Effector CD8-positive, alpha-beta T cell (primary cell): Measurements from ENCODE around the gene CYP26A1.

ENCODE experiments used
- DNase-seq: peaks from one replicate; lab custom pipeline; 2025; lab: John Stamatoyannopoulos, UW

Gene CYP26A1

DNA sequence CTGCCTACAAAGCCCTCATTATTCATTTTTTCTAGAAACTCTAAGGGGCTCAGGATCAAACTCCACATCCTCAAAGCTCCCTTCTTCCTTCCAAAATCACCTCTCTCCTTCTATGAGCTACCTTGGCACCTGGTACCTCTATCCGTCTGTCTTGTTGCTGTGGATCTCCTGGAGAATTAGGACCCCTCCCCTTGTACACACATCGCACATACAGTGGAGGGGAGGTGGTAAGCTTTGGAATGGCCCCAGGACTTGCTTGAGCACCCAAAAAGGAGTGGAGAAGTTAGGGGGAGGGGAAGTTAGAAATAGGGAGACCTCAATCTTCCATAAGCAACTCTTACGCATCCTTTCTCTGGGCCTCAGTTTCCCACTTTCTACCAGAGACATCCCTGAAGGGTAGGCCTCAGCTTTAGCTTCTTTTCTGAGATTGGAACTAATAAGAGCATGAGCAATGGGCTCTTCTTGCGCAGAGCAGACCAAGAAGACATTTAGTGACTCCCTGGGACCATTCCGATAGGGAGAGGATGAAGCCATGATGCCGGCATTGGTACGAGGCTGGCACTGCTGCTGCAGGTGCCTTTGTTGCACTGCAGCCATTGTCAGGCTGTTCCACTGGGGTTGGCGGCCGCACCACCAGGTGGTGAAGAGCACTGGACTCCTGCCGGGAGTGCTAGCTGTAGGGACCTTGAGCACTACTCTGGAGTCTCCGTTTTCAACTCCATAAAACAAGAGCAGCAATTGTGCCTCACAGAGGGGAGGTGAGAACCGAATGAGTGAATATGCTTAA lies 8.6 kb upstream of the CYP26A1 start:
- no peak for DNase-seq

DNA sequence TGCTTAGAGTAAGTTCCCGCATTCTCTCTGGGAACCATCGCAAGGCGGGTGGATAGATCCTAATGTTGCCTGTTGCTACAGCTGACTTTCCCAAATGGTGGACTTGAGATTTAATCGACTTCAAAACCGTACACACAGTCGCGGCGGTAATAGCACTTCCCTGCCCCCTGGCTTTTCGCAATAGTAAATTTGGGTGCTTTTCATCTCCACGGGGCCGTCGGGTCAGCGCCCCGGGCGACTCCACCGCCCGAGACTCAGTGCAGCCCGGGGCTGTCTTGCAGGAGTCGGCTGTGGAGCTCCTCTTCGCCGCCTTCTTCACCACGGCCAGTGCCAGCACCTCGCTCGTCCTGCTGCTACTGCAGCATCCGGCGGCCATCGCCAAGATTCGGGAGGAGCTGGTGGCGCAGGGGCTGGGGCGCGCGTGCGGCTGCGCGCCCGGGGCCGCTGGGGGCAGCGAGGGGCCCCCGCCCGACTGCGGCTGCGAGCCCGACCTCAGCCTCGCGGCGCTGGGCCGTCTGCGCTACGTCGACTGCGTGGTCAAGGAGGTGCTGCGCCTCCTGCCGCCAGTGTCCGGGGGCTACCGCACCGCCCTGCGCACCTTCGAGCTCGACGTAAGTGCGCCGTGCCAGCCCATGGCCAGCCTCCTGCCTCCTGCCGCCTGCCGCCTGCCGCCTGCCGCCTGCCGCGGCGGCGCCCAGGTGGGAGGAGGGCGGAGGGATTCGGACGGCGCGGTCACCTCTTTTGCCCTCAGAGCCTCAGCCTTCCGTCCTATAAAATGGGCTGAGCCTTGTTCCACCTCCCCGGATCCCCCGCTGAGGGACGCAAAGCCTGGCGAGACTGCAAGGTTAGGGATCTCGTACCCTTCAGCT lies 7.8 kb upstream of the CYP26A1 start:
- no peak for DNase-seq

DNA sequence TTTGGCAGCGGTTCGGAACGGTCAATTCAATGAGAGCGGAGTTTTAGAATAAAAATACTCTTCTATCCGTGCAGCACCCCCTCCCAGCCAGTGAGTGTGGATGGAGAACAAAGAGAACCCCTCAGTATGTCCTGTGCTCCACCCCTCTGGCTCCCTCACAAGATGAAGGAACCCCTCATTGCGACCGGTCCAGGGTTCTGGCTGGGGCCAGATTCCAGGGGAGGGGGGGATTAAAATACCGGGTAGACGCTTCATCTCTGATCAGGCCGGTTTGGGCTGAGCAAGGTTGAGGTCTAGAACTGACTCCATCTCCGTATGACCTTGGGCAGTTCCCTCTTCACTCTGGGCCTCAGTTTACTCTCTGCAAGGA lies 7.2 kb upstream of the CYP26A1 start:
- no peak for DNase-seq

DNA sequence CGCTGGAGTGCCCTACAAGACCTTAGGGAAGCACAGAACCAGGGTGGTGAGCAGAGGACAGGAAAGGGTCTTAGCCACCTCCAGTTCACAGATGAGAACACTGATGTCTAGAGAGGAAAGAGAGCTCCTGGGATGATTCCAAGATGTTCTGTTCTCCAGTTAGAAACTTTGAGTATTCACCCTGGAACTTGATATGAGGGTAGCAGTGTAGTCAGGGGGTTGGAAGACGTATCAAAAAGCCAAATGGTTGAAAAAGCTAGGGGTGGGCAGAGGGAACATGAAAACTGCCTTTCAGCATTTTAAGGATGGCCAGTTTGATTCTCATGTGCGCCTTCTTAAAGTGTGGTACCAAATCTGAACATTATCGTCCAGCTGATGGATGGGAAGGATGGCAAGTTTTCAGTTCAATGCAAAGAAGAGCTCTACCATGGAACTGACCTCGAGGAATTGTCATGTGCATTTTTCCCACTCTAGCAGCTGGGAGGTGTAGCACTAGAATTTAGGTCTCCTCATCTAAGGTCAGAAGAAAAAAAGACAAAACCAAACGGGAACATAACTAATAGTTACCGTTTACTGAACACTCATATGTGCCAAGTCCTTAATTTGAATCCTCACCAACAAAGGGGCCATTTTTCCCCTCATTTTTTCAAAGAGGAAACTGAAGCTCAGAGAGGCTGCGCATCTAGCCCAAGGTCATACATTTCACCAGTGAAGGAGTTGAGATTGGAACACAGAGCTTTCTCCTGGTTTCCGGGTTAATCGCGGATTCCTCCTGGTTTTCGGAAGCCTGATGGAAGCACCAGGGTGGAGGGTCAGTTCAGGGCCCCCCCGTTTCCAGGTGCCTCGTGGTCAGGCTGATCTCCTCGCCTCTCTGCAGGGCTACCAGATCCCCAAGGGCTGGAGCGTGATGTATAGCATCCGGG lies 6.0 kb upstream of the CYP26A1 start:
- DNase-seq = no peak

DNA sequence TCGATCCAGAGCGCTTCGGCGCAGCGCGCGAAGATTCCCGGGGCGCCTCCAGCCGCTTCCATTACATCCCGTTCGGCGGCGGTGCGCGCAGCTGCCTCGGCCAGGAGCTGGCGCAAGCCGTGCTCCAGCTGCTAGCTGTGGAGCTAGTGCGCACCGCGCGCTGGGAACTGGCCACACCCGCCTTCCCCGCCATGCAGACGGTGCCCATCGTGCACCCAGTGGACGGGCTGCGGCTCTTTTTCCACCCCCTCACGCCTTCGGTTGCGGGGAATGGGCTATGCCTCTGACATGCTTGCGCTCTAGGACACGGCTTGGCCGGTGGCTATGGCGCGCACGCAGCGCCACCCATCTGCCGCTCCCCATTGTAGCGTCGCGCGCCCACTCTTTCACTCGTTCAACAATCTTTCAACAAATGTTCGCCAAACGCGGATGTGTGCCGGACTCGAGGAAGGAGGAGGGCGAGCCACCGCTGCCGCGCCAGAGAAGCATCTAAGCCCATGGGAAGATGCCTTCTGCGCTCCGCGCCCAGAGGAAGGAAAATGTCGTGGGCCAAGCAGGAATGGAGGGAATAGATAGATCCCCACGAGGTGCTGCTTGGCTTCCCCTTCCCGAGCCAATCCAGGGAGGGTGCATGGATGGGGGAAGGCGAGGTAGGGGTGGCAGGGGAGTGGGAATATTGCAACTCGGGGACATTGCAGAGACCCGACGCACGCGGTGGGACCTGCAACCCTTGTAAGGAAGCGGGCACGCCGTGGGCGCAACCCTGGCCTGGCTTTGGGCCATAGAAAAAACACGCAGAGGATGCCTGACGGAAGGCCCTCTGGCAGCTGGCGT lies 5.1 kb upstream of the CYP26A1 start:
- DNase-seq = no peak

DNA sequence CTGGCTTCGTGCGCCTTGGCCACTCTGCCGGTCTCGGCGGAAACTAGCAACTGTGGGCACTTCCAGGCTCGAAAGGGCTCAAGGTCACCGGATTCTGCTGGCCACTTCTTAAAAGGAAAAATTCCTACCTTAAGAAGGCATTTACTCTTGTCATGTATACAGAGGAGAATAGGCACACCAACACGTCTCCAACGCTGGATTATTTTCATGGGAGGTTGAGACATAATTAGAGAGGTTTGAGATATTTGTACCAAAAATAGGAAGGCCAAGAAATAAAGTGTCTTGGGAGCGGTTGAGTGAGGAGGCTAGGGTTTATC lies 4.5 kb upstream of the CYP26A1 start:
- no peak for DNase-seq

DNA sequence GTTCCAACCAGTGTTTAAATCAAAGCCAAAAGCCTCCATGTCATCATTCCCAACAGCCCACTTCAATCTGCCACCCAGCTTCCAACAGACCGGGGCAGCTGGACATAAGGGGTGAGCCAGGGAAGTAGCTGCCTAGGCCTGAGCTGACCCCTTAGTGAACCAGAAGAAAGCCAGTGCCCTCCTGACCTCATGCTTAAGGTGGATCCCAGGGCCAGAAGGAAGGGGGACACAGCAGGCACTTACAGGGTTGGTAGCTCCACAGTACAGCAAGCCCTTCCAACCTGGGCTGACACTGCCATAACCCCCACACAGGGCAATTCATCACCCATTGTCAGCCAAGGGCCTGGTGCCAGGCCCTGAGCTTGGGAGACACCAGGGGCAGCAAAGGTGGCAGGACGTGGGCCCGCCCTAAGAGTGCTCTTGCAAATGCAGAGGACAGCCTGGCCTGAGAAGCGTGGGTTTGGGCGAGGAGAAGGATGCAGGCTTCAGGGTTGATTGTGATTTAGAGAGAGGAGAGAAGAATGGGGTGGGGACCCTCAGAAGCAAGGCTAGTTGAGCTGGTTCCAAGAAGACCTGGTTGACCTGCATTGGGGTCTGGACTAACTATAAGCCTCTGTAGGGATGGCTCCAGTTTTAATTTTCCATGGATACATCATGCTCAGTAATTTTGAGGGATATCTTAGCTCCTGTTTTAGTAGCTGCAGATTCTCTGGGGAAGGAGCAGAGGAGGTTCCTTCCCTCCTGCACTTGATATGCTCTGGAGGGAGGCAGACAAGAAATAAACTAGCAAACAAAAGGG lies 3.1 kb upstream of the CYP26A1 start:
- DNase-seq = no peak

DNA sequence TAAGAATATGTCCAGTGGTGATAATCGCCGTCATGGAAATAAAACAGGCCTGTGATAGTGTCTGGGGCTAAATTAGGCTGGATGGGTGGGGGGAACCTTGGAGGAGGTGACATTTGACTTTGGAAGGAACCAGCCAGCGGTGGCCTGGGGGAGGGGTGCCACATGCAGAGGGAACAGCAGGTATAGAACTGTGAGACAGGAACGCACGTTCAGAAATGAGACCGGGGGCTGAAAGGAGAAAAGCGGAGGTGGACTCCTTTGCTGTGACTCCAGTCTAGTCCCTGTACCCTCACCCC lies 2.6 kb upstream of the CYP26A1 start:
- no peak for DNase-seq

DNA sequence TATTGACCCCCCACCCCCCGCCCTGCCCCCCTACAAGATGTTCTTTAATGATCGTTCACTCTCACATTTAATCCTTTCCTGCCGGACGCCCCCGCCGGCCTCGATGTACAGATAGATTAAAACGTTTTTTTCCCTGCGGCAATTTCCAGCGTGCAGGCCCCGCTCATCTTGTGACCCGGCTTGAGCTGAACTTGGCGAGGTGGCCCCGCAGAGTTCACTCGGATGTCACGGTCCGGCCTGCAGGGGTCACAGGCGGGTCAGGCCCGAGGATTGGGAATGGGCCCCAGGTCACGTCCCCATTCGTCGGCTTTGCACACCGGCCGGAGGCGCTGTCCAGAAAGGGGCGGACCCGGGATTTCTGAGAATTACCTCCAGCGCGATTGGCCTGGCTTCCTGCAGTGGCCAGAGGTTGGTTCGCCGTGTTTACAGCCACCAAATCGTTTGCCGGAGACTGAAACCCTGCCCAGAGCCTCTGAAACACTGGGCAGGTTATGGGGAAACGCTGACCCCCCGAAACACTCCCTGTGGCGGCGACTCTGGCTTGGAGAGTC lies 1.9 kb upstream of the CYP26A1 start:
- no peak for DNase-seq

DNA sequence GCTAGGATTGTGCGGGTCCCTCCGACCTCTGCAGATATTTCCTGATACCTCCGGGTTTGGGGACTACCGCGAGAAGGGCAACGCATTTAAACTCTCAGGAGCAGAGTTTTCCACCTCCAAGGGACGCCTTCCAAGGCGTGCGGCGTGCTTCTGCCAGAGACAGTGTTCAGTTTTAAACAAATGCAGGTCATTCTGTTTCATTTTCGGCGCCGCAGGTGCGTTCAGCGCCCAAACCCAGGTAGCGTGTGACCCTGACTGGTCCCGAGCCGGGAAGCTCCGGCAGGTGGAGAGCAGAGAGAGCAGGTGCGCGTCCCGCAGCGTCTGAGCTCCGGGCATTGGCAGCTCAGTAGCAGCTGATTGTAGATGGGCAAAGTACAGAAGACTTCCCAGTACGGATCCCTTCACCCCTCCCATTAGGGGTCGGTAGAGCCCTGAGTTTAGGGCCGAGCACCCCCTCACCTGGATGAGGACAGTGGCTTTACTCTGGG lies 1.4 kb upstream of the CYP26A1 start:
- DNase-seq = no peak

DNA sequence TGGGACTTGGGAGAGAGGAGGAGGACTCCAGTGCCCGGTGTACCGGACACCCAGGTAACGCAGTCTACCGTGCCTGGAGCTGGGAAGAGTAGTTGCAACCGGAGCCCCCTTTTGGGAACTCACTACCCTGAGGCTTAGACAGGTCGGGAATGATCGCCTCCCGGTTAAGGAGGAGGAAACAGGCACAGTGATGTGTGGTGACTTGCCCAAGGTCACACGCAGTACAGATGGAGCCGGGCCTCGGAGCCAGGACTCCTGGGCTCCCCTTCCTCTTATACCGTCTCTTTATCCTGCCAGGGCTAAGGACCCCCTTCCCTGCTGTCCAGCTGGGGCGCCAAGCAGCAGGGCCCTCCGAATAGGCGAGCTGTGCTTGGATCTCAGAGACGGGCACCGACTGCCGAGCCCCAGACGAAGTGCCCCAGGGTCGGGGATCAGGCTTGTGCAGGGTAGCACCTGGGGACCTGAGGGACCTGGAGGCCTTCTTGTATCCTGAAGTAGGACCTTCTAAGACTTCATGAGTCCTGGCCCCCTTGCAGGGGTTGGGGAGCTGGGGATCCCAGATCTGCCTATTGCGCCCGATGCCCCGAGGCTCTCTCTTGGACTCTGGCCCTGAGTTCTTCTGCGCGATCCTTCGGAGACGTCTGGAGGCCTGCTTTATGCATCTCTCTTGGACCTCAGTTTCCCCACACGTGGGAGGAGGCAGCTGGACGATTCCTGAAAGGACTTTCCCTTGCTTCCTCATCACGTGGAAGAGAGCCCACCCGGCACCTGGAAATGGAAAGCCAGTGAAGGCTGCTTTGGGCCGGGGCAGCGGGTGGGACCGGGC lies 767 bp upstream of the CYP26A1 start:
- no peak for DNase-seq

DNA sequence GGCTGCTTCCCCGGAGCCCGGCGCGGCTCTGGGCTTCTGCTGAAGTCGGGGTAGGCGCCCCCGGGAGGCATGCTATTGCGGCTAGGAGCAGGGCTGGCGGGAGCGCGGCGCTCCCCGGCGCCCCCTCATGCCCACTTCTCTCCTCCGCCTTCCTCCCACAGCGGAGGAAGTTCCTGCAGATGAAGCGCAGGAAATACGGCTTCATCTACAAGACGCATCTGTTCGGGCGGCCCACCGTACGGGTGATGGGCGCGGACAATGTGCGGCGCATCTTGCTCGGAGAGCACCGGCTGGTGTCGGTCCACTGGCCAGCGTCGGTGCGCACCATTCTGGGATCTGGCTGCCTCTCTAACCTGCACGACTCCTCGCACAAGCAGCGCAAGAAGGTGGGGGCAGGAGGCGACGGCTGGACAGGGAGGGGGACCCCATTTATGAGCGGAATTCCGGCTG lies 479 bp downstream of the CYP26A1 start:
- no peak for DNase-seq

DNA sequence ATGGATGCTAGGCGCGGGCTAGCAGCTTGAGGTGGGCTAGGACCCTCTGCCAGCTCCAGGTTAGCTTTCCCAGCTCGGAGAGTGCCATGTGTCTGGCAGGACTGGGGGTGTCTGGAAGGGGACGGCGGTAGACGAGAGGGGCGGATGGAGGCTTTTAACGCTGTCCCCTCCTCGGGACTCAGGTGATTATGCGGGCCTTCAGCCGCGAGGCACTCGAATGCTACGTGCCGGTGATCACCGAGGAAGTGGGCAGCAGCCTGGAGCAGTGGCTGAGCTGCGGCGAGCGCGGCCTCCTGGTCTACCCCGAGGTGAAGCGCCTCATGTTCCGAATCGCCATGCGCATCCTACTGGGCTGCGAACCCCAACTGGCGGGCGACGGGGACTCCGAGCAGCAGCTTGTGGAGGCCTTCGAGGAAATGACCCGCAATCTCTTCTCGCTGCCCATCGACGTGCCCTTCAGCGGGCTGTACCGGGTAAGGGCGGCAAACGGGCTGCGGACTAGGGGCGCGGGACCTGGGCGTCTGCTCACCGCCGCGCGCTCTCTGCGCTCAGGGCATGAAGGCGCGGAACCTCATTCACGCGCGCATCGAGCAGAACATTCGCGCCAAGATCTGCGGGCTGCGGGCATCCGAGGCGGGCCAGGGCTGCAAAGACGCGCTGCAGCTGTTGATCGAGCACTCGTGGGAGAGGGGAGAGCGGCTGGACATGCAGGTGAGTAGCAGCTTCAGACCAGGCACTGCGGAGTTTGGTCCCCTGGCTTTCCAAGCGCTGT lies 1.1 kb downstream of the CYP26A1 start:
- DNase-seq = no peak

DNA sequence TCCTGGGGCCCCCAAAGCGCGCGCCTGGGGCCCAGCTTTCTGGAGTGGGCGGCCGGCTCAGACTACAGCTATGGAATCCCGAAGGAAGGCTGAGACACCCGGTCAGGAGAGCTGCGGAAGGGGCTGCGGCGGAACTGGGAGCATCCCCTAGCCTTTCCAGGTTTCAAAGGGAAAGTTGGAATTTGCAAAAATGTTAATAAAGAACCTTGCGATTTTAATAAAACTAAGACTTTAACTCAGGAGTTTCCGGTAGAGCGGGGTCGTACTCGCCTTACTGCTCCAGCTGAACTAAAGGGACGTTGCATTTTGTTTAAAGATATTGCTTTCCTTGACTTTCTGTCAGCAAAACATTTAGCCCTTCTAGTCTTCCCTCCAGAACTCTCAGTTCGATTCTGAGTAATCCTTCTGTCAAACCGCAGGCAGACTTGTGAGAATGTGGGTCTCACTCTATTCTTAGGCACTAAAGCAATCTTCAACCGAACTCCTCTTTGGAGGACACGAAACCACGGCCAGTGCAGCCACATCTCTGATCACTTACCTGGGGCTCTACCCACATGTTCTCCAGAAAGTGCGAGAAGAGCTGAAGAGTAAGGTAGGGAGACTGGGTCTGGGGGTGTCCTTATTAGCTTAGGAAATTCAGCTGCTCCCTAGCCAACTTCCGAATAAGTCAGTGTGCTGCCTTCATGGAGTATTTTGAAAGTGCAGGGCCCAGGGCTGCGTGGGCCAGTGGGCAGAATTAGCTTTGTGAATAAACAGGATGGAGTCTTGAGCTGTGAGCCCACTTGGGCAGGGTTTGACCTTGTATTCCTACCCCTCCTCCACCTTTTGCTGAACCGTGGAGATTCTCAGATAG lies 1.9 kb downstream of the CYP26A1 start:
- DNase-seq = no peak

DNA sequence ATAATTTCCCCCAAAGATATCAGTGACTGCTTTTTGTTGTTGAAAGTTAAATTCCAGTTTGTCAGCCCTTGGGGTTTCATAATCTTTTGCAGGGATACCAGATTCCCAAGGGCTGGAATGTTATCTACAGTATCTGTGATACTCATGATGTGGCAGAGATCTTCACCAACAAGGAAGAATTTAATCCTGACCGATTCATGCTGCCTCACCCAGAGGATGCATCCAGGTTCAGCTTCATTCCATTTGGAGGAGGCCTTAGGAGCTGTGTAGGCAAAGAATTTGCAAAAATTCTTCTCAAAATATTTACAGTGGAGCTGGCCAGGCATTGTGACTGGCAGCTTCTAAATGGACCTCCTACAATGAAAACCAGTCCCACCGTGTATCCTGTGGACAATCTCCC lies 3.2 kb downstream of the CYP26A1 start:
- DNase-seq = no peak

DNA sequence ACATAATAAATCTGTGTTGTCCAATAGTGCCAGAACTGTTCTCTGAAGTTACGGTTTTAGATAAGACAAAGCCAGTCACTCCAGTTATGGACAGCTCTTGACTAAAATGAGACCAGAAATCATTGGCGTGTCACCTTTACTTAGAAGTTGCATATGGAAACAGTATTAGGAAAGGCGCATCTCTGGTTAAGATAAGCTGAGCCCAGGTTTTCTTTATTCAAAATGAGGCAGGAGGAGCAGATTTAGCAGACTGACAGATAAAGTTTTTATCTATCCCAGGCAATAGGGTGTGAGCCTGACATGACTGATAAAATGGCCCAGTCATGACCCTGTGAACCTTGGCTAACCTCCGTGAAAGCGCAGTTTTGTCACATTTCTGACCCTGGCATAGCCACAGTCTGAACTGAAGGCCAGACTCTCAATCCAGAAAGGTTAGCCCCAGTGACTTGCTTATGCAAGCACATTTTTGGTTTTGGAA lies 4.2 kb downstream of the CYP26A1 start:
- DNase-seq = no peak

DNA sequence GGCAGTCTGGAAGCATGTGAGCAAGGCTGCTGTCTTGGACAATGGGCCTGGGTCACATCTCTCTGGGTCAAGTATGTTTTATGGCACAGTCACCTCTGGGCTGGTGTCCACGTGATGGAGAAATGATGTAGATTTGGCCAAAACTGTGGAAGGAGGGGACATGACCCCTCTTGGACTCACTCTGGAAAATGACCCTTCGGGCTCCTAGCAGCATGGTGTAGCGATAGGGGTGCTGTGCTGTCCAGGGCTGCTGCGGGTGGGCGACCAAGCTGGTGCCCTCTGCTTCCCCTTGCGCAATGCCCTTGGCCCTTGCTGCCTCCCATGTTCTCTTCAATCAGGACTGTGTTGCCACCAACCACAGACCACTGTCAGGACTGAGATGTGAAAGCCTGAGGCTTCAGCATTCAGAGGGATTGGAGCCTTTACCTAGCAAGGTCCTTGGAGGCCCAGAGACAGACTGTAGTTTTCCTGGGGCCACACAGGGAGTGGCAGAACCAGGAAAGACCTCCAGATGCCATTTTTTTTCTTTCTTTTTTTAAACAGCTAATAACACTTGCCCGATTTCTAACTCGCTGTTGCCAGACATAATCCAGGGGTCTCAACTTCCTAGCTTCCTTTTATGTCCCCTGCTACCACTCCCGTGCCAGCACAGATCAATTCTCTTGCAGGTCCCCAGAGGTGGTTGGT lies 6.1 kb downstream of the CYP26A1 start:
- no peak for DNase-seq
